ENCODE results near the gene MRTFA.

Gene MRTFA

GRCh38 chr22:40491990-40492631, 144.4 kb downstream of the MRTFA start:
- DNase-seq (ENCODE audit: low read depth in 2 of 2) = no peak

DNA sequence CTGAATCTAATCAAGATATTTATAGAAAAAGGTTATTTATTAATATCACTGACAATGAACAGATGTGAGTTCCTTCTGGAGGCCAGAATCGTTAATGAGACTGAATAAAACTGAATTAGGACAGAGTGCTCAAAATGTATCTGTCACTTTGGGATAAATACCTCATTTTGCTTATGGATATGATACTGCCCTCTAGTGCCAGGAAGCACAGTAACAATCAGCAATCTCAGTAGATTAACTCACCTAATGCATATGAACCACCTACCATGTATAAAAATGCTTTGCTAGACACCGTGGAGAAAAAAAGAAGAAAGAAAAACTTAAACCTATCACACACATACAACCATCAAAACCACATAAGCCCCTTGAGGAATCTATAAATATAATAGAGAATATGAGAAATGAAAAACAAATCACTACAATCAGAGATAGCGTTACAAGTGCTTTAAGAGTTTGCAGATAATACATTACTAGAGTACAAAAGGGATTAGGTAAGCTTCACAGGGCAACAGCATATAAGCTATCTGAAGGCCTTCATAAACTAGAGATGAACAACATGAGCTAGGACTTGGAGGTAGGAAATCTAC, 148.8 kb downstream of the MRTFA start:
- DNase-seq (ENCODE audit: low read depth in 2 of 2) = no peak

DNA sequence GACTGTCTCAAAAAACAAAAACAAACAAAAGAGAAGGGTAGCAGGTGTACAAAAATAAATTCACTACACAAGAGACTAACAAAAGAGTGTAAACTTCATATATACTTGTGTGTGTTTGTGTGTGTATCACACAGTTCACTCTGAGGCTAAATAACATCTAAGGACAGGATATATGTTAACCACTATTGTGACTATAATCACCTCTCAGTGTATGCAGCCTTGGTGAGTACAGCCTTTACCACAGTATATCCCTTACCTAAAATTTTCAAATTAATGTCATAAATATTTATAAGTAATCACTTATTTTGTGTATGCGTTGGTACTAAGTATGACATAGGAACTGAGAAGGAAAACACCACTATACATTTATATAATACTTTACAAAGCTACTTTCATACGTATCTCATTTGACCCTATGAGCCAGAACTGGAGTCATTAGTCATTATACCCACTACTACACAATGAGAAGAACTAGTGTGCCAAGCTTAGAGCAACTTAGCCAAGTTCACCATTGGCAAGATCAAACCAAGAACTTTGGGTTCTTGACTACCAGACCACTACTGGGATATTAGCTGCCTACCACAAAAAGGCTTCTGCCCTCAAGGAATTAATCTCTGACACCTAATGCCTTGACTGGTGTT, 149.4 kb downstream of the MRTFA start:
- no peak for DNase-seq (ENCODE audit: low read depth in 2 of 2)

DNA sequence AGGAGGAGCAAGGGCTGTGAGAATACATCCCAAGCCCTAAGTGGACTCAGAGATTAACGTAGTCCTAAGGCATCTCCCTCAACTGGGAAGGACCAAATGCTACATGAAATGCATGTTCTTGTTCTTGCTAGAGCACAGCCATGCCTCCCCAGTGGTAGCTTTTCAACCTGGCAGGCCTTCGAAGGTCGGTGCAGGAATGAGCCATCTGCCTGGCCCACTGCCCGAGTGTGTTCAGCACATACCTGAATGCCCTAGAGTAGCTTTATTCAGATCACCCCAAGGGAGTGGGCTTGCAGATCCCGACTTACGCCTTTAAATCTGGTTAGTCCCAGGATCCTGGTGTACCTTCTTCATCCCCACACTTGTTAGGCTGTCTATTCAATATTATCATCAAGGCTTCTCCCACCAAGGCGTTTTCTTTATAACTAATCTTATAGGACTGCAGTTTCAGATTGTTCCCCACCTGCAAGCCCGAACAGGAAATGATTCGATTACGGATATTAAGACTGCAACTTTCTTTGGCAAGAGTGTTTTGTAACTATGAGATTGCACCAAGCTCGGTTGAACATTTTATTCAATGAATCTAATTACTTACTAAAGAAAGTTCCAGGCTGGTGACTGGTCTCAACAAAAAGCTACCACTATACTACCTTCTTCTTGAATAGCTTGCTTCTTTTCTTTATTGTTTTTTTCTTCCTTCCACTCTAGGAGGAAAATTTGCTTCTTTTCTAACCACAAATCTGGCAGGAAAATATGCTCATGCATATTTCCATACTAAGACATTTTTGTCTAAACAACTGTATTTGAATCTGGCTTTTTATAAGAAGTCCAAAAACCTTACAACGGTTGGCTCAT, 150.5 kb downstream of the MRTFA start:
- DNase-seq (ENCODE audit: low read depth in 2 of 2) = no peak

DNA sequence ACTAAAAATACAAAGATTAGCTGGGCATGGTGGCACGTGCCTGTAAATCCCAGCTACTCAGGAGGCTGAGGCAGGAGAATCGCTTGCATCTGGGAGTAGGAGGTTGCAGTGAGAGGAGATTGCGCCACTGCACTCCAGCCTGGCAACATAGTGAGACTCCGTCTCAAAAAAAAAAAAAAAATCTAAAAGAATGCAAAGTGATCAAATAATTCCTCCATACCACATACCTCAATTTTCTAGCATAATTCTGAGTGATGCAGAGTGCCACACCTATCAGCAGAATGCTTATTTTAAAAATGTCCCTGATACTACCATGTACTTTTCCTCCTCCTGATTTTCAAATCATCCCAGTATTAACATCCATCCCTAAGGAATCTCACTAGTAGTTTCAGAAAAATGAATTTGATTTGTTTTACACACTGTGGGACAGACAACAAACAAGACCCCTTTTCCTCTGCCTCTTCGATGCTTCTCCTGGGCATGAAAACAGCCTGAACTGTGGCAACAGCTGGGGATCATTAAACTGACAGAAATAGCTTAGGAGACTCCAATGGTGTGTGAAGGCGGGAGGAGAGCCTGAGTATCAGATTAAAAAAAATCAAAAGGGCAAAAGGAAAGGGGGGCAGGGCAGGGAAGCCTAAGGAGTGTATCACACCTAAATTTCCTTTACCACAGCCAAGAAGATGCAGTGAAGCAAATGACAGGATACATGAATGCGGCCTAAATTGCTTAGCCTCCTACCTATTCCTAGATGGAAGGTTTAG, 151.4 kb downstream of the MRTFA start:
- no peak for DNase-seq (ENCODE audit: low read depth in 2 of 2)

DNA sequence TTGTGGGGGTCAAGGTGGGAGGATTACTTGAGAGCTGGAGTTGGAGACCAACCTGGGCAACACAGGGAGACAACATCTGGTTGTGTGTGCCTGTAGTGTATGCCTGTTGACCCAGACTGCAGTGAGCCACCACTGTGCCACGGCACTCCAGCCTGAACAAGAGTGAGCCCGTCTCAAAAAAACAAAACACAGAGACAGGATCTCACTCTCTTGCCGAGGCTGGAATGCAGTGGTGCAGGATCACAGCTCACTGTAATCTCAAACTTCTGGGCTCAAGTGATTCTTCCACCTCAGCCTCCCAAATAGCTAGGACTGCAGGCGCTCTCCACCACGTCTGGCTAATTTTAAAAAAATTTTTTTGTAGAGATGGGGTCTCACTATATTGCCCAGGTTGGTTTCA, 153.6 kb downstream of the MRTFA start:
- DNase-seq (ENCODE audit: low read depth in 2 of 2) = no peak

GRCh38 chr22:40482391-40482790, 154.1 kb downstream of the MRTFA start:
- DNase-seq (ENCODE audit: low read depth in 2 of 2) = no peak

GRCh38 chr22:40480996-40481395, 155.5 kb downstream of the MRTFA start:
- DNase-seq (ENCODE audit: low read depth in 2 of 2) = no peak

- no peak for DNase-seq (ENCODE audit: low read depth in 2 of 2)
Observed at GRCh38 chr22:40479887-40480538, 156.5 kb downstream of the MRTFA start.

DNA sequence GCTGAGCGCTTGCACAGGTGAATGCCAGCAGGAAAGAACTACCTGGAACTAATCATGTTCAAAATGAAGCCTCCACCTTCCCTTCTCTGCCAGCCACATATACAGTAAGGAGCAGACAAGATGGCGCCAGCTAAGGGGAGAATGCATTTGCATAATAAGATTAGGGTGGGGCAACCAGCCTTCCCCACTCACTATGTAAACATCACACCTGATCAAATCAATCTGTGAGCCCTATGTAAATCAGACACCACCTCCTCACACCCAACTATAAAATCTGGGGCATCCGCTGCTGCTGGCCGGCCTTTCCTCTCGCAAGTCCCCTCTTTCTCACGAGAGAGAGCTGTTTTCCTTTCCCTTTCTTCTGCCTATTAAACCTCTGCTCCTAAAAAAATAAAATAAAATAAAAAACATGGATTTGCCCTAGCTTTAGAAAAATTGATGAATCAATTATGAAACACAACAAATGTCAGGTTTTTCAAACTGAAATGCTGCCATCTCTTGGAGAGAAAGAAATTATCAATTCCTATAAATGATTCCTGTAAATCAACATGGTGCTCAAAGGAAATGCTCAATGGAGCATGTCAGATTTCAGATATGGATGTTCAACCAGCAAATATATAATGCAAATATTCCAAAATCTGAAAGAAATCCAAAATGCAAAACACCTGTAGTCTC, 157.3 kb downstream of the MRTFA start:
- no peak for DNase-seq (ENCODE audit: low read depth in 2 of 2)

GRCh38 chr22:40478338-40479125, 158.0 kb downstream of the MRTFA start:
- no peak for DNase-seq (ENCODE audit: low read depth in 2 of 2)

DNA sequence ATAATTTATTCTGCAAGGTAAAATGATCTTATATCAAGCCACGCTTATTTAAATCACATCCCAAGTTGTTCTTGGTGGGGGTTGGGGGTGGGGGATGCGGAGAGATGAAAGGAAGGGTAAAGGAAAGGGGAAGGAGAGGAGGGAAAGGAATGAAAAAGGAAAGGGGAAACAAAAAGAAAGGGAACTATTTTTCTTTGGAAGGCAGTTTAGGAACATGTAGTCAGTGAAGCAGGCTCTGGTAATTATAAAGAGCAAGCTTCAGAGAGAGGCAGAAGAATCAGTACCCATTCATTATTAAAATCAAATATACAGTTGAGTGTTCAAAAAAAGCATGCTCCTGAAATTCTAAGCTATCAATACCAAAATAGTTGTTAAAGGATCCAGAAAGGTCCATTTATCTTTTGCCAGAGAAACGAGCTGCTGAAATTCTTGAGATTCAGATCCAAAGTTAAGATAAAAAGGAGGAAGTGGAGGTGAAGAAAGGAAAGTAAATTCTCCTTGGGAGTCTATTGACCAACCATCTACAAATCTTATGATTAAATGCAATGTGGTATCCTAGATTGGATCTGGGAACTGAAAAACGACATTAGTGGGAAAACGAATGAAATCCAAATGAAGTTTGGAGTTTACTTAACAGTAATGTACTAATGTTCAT, 158.7 kb downstream of the MRTFA start:
- DNase-seq (ENCODE audit: low read depth in 2 of 2) = no peak

DNA sequence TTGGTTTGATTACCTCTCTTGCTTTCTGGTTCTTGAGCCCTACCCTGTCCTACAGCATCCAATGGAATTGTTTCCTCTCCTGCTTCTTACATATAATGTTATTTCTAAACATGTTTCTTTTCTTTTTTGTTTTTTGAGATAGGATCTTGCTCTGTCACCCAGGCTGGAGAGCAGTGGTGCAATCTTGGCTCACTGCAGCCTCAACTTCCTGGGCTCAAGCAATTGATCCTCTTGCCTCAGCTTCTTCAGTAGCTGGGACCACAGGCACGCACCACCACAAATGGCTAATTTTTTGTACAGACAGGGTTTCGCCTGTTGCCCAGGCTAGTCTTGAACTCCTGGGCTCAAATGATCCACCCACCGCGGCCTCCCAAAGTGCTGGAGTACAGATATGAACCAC, 160.2 kb downstream of the MRTFA start:
- DNase-seq (ENCODE audit: low read depth in 2 of 2) = no peak

DNA sequence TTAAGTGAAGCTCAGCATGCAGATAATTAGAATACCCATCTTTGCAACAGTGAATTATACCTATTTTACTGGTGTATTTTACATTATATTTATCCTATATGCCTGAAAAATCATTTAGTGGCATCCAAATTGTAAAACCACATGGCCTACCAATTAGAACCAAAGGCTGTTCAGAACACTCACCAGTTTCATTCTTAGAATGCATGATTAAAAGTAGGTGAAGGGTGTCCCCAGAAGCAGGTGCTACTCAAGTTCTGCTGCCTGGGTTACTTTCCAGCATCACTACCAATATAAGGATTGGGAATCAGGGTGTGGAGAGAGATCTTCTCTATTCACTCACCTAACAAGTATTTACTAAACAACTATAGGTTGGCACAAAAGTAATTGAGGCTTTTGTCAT, 162.8 kb downstream of the MRTFA start:
- no peak for DNase-seq (ENCODE audit: low read depth in 2 of 2)

- no peak for DNase-seq (ENCODE audit: low read depth in 2 of 2)
Observed at GRCh38 chr22:40472579-40472978, 163.9 kb downstream of the MRTFA start.

DNA sequence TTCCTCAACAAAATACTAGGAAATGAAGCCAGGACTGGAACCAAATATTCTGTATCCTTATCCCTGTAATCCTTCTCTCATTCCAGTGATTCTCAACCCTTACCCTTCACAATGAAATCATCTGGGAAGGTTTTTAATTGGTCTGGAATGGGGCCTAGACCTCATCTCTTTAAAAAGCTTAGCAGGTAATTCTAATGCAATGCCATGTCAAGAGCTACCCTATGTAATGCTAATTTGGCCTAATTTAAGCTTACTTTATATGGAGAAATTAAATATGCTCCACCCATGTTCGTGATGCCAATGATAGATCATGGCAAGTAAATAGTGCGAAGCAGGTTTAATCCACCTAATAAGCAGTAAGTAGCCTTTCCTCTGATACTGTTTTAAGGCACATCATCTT, 164.5 kb downstream of the MRTFA start:
- no peak for DNase-seq (ENCODE audit: low read depth in 2 of 2)

- no peak for DNase-seq (ENCODE audit: low read depth in 2 of 2)
Observed at GRCh38 chr22:40469181-40469580, 167.3 kb downstream of the MRTFA start.

GRCh38 chr22:40468616-40469015, 167.9 kb downstream of the MRTFA start:
- no peak for DNase-seq (ENCODE audit: low read depth in 2 of 2)

DNA sequence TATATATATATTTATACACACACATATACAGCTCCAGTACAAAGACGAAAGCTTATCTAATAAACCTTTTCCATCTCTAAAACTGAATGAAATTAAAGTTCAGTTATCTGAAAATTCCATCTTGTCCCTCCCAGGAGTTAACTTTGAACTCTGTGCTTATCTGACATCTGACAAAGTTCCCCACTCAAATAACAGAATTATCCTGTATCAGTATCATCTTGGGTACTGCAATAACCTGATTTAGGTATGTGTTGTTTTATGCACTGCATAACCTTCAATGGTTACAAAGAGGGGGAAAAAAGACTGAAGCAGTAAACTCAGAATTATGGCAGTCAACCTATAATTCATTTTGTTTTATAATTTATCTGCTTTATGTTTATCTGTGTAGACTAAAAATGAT, 169.5 kb downstream of the MRTFA start:
- no peak for DNase-seq (ENCODE audit: low read depth in 2 of 2)
